ENCODE measurements around the gene GAPT. TPM values are rescaled to one million over a fixed set of nuclear protein-coding genes. Genes with fewer than 3 reads are reported as not detected.
"Not testable (repeated sequence)": the region's sequence is repeated elsewhere in the genome, so short reads cannot be mapped to it uniquely, and the experiment has no call there.

Gene GAPT
- polyA plus RNA-seq, 1 donor from 2014 or later, result 237 TPM

DNA sequence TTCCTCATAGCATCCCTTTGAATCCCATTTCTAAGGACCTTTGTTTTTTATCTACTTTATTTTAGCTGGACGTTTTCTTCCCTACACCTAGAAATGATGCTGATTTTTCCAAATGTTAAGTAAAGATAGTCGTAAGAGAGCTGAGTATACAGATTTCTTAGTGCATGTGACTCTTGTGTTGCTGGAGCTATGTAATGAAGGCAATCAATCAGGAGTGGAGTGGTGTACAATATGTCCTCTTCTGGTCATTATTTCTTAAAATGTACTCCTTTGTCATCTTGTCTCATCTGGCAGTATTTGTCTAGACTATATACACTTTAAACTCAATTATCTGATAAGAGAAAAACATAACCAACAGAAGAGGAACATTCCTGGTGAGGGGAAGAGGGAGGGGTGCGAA is 13.5 kb downstream of the GAPT start:
- H3K27me3 Mint-ChIP-seq, result no peaks in the 10 kb centered on the region
- H3K4me1 Mint-ChIP-seq, result peaks cover 63 to 70% (median 65%) of the 10 kb centered on the region in 3 donors
- H3K36me3 Mint-ChIP-seq, result peaks cover 8% of the 10 kb centered on the region
- no peak overlapping the region for H3K27ac Mint-ChIP-seq
- H3K4me3 Mint-ChIP-seq, result peak overlapping the region in 3 of 4 donors; percentile 37 to 80 (median 39)
- no peaks in the 10 kb centered on the region for H3K9me3 Mint-ChIP-seq

DNA sequence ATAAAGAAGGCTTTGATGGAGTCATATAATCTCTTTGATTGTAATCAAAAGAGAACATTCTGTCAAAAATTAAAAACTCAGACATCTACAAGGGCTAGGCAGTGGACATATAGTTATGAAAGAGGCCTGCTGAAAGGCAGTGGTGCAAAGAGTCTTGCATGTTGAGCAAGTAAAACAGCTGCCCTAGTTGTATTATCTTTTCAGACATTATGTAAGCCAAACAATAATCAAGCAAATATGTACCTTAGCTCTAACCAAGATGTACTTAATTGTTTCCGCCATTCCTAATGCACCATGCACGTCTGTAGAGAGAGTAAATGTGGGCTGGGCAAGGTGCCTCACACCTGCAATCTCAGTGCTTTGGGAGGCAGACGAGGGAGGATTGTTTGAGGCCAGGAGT is 14.3 kb downstream of the GAPT start:
- Mint-ChIP-seq H3K4me3 (peak overlapping the region; percentile 37 to 89 (median 57)), H3K27ac (peak overlapping the region; percentile 18 to 91 (median 61)), H3K36me3 (peaks cover 5% of the 10 kb centered on the region), H3K4me1 (peaks cover 55 to 63% (median 58%) of the 10 kb centered on the region in 3 donors), H3K9me3 (no peaks in the 10 kb centered on the region), H3K27me3 (no peaks in the 10 kb centered on the region)

DNA sequence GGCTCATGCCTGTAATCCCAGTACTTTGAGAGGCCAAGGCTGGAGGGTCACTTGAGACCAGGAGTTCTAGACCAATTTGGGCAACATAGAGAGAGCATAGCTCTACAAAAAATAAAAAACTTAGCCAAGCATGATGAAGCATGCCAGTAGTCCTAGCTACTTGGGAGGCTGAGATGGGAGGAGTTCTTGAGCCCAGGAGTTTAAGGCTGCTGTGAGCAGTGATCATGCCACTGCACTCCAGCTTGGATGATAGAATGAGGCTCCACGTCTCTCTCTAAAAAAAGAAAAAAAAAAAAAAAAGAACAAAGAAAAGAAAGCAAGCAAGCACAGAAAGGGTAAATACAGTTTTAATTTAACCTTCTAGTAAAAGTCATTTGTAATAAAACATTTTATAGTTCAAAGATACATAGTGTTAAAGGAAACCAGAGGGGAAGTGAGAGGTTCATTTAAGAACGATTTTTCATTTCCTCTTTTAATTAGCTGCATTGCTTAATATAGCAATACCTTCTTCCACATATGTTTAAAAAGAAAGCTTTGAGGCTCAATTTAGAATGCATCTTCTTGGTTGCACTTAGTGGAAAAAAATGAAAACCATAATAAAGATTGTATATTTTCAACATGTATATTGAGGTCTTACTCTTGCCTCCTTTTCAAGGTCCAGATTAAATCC is 14.9 kb downstream of the GAPT start:
- H3K27ac Mint-ChIP-seq, result peak overlapping the region; percentile 61 to 91 (median 77)
- peak overlapping the region; percentile 37 to 89 (median 74) for H3K4me3 Mint-ChIP-seq
- peaks cover 5% of the 10 kb centered on the region for H3K36me3 Mint-ChIP-seq
- H3K27me3 Mint-ChIP-seq, result no peaks in the 10 kb centered on the region
- H3K4me1 Mint-ChIP-seq, result peaks cover 51 to 57% (median 52%) of the 10 kb centered on the region in 3 donors
- no peaks in the 10 kb centered on the region for H3K9me3 Mint-ChIP-seq

DNA sequence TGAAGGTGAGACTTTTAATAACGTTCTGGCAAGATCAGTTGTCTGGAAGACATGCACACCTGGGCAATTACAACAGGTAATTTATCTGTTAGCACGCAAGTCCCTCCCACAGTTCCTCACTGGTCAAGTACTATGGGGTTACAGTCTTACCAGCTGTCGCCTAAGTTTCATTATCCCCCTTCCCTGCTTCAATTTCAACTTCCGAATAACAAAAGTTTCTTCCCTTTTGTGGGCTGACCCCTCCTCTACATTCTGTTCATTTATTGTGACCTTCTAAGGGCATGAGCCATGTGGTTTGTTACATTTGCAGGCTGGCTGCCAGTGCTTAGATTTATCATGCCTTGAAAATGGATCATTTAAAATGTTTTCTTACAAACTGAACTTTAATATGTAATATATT is 16.5 kb downstream of the GAPT start:
- Mint-ChIP-seq H3K27ac (no peak overlapping the region), H3K4me3 (peak overlapping the region in 1 of 4 donors; percentile 11), H3K9me3 (peaks cover 0 to 3% (median 0%) of the 10 kb centered on the region in 3 donors), H3K36me3 (no peaks in the 10 kb centered on the region), H3K4me1 (peaks cover 40 to 55% (median 43%) of the 10 kb centered on the region in 3 donors), H3K27me3 (no peaks in the 10 kb centered on the region)

DNA sequence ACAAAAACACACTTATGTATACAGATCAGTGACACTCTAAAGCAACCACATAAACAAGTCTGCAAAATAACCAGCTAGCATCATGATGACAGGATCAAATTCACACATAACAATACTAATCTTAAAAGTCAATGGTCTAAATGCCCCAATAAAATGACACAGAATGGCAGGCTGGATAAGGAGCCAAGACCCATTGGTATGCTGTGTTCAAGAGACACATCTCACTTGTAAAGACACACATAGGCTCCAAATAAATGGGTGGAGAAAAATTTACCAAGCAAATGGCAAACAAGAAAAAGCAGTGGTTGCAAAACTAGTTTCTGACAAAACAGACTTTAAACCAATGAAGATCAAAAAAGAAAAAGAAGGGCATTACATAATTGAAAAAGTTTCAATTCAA is 26.0 kb downstream of the GAPT start:
- Mint-ChIP-seq H3K27me3 (peaks cover 1% of the 10 kb centered on the region), H3K36me3 (peaks cover 4% of the 10 kb centered on the region), H3K9me3 (peaks cover 10 to 44% (median 43%) of the 10 kb centered on the region in 3 donors), H3K4me1 (no peaks in the 10 kb centered on the region), H3K4me3 (no peak overlapping the region), H3K27ac (no peak overlapping the region)

DNA sequence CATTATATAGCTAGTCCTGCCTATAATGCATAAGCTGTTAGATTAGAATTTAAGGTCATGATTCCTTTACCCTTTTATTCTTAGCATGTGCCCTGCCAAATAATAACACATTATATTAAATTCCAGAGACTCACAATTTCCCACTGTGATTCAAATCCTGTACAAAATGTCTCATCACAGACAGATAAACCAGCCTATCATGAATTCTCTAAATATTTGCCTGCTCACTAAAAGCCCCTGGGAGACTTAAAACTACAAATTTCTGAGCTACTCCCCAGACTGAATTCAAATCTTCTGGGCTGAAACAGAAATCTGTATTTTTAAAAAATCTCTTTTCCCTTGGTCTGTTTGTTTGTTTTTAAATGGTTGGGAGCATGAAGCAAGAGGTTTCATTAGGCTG is 32.7 kb downstream of the GAPT start:
- peaks cover 5% of the 10 kb centered on the region for H3K36me3 Mint-ChIP-seq
- H3K4me1 Mint-ChIP-seq, result peaks cover 0 to 7% (median 0%) of the 10 kb centered on the region in 3 donors
- H3K4me3 Mint-ChIP-seq, result no peak overlapping the region
- H3K27me3 Mint-ChIP-seq, result no peaks in the 10 kb centered on the region
- H3K9me3 Mint-ChIP-seq, result peaks cover 3 to 12% (median 4%) of the 10 kb centered on the region in 3 donors
- H3K27ac Mint-ChIP-seq, result no peak overlapping the region

DNA sequence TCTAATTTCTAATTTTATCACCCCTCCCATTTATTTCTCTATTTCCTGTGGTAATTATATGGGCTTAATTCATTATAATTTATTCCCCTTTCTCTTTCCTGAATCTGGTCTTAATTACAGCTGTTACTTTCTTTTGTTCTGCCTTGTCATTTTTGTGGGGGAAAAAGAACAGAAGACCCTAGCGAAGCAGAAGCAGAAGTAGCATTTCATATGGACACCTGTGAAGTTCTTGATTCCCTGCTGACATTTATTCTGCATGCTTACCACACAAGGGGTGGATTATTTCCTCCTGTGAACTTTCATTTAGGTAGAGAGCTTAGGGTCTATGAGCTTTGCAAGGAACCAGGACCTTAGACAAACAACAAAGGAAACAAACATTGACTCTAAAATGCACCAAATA is 33.3 kb downstream of the GAPT start:
- Mint-ChIP-seq H3K4me1 (peaks cover 0 to 7% (median 0%) of the 10 kb centered on the region in 3 donors), H3K27ac (no peak overlapping the region), H3K27me3 (no peaks in the 10 kb centered on the region), H3K36me3 (peaks cover 5% of the 10 kb centered on the region), H3K9me3 (peaks cover 0 to 7% (median 3%) of the 10 kb centered on the region in 3 donors), H3K4me3 (no peak overlapping the region)

DNA sequence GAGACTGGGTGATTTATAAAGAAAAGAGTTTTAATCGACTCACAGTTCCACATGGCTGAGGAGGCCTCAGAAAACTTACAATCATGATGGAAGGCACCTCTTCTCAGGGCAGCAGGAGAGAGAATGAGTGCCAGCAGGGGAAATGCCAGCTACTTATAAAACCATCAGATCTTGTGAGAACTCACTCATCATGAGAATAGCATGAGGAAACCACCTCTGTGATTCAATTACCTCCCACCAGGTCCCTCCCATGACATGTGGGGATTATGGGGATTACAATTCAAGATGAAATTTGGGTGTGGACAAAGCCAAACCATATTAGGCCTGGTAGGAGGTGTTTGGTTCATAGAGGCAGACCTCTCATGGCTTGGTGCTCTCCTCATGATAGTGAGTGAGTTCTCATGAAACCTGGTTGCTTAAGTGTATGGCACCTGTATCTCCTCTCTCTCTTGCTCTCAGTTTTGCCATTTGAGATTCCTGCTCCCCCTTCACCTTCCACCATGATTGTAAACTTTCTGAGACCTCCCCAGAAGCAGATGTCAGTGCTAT is 39.8 kb downstream of the GAPT start:
- peaks cover 0 to 4% (median 0%) of the 10 kb centered on the region in 3 donors for H3K4me1 Mint-ChIP-seq

DNA sequence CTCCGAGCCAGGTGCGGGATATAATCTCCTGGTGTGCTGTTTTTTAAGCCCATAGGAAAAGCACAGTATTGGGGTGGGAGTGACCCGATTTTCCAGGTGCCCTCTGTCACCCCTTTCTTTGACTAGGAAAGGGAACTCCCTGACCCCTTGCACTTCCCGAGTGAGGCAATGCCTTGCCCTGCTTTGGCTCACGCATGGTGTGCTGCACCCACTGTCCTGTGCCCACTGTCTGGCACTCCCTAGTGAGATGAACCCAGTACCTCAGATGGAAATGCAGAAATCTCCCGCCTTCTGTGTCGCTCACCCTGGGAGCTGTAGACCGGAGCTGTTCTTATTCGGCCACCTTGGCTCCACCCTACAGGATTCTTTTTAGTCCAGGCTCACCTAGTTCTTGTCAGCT is 50.7 kb downstream of the GAPT start:
- H3K27ac Mint-ChIP-seq, H3K27me3 Mint-ChIP-seq, H3K36me3 Mint-ChIP-seq, H3K9me3 Mint-ChIP-seq: not testable (repeated sequence)
- Mint-ChIP-seq H3K4me3 (peak overlapping the region in 1 of 4 donors; percentile 49), H3K4me1 (peaks cover 26 to 39% (median 32%) of the 10 kb centered on the region in 3 donors)

More for the DNA sequence above, 39.8 kb downstream of the GAPT start:
- H3K9me3 Mint-ChIP-seq, result peaks cover 7 to 24% (median 24%) of the 10 kb centered on the region in 3 donors
- H3K4me3 Mint-ChIP-seq, result no peak overlapping the region
- no peaks in the 10 kb centered on the region for H3K27me3 Mint-ChIP-seq
- H3K36me3 Mint-ChIP-seq, result peaks cover 4% of the 10 kb centered on the region
- H3K27ac Mint-ChIP-seq, result no peak overlapping the region

DNA sequence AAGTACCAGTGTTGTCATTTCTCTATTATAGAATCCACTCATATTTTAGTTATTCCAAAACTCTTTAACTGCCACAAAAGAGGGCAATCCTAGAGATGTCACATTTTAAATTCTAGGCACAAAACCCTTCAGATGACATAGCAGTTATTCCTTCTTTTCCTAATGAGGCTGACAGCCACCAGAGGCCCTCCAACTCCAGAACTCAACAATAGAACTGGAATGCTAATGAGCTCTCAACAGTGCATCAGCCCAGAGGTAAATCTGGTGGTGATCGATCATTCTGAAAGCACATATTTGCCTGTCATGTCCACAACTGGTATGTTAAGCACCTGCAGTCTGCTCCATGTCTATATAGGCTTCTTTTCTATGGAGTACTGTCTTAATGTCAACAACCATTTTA is 51.5 kb downstream of the GAPT start:
- Mint-ChIP-seq H3K27me3 (no peaks in the 10 kb centered on the region), H3K4me3 (peak overlapping the region in 1 of 4 donors; percentile 30), H3K36me3 (no peaks in the 10 kb centered on the region), H3K9me3 (no peaks in the 10 kb centered on the region), H3K27ac (no peak overlapping the region), H3K4me1 (peaks cover 26 to 39% (median 32%) of the 10 kb centered on the region in 3 donors)

DNA sequence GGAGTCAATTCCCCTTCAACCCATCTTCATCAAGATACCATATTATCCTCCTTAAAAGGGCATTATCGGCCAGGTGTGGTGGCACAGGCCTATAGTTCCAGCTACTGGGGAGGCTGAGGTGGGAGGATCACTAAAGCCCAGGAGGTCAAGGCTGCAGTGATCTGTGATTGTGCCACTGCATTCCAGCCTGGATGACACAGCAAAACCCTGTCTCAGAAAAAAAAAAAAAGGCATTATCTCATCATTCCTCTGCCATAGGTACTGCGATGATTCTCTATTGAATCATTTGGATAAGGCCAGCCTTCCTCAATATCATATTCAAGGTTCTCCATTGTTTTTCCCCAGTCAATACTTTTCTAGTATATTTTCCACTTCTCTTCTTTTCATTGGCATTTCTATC is 52.5 kb downstream of the GAPT start:
- peak overlapping the region in 1 of 4 donors; percentile 59 for H3K4me3 Mint-ChIP-seq
- peaks cover 26 to 39% (median 32%) of the 10 kb centered on the region in 3 donors for H3K4me1 Mint-ChIP-seq
- H3K9me3 Mint-ChIP-seq, result peaks cover 0 to under 1% (median 0%) of the 10 kb centered on the region in 3 donors
- no peaks in the 10 kb centered on the region for H3K36me3 Mint-ChIP-seq
- H3K27me3 Mint-ChIP-seq, result no peaks in the 10 kb centered on the region
- no peak overlapping the region for H3K27ac Mint-ChIP-seq

DNA sequence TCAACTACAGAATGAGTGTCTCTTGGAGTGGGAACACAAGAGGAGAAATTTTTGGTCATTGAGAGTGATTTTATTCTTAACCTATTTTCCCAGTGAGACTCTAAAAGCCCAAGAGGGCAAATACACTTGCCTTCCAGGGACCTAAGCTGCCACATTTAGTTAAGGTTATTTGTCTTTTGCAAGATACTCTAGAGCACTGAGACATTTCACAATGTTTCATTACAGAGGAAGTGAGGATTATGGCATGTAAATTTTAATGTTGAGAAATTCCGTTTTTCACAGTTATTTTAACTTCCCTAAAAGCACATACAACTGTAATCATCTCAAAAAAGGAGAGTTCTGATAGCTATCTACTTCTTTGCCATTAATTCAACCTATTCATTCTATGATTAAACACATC is 53.0 kb downstream of the GAPT start:
- H3K4me1 Mint-ChIP-seq, result peaks cover 26 to 39% (median 32%) of the 10 kb centered on the region in 3 donors
- H3K36me3 Mint-ChIP-seq, result no peaks in the 10 kb centered on the region
- H3K27me3 Mint-ChIP-seq, result no peaks in the 10 kb centered on the region
- H3K27ac Mint-ChIP-seq, result no peak overlapping the region
- H3K4me3 Mint-ChIP-seq, result peak overlapping the region in 3 of 4 donors; percentile 1 to 70 (median 59)
- peaks cover 0 to 2% (median 0%) of the 10 kb centered on the region in 3 donors for H3K9me3 Mint-ChIP-seq

DNA sequence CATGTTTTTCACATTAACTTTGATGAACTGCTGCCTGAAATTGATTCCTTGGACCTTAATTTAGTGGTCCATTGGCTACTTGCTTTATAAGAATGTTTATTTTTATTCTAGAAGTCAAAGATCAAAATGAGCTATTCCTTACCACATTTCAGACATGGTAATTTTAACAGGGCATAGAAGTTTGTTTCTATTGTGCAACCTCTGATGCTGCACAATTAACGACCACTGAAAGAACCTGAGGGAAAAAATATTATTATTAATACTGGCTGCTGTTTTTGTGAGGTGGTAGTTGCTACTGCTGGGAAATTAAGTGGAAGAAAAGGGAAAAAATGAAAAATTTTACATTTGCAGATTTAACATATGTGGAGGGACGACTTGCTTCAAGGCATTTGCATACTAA is 53.7 kb downstream of the GAPT start:
- Mint-ChIP-seq H3K27me3 (no peaks in the 10 kb centered on the region), H3K9me3 (peaks cover 0 to 2% (median 0%) of the 10 kb centered on the region in 3 donors), H3K4me3 (peak overlapping the region in 3 of 4 donors; percentile 1 to 73 (median 70)), H3K36me3 (no peaks in the 10 kb centered on the region), H3K27ac (peak overlapping the region in 1 of 3 donors; percentile 27), H3K4me1 (peaks cover 26 to 39% (median 32%) of the 10 kb centered on the region in 3 donors)

DNA sequence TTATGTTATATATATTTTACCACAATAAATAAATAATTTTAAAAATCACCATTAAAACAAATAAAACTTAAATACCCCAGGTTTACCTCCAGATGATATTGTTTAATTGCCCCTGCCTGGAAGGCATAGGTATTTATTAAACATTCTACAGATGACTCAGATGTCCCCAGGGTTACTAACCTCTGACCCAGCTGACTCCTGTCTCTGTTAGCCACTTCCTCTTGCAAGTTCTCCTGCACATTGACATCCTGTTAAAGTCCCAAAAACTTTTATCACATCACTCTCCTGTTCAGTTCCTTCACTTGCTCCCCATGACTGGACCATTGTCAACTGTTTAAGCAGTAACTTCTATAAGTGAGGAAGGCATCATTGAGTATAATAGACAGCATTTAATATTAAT is 54.7 kb downstream of the GAPT start:
- Mint-ChIP-seq H3K27me3 (no peaks in the 10 kb centered on the region), H3K27ac (peak overlapping the region in 1 of 3 donors; percentile 11), H3K4me1 (peaks cover 28 to 39% (median 32%) of the 10 kb centered on the region in 3 donors), H3K9me3 (peaks cover 0 to 2% (median 0%) of the 10 kb centered on the region in 3 donors), H3K36me3 (no peaks in the 10 kb centered on the region), H3K4me3 (peak overlapping the region in 2 of 4 donors; percentile 29 to 81)

All from IgD-negative memory B cell (primary cell).